Stimulated activated CD4-positive, alpha-beta T cell treated with anti-CD3 and anti-CD28 coated beads, Interleukin-12 subunit alpha, Interleukin-12 subunit beta, amount 100 ng/mL, for 24 hours (primary cell): ENCODE results near the gene AKAP6.
"Not testable (repeated sequence)": the region's sequence is repeated elsewhere in the genome, so short reads cannot be mapped to it uniquely, and the experiment has no call there.

ENCODE experiments used
- DNase-seq, 2 experiments: peaks; one replicate each; pipeline ENCODE4 v3.0.0-alpha.2; 2020; ENCODE audit warnings: low read depth in 2 of 2

Gene AKAP6

DNA sequence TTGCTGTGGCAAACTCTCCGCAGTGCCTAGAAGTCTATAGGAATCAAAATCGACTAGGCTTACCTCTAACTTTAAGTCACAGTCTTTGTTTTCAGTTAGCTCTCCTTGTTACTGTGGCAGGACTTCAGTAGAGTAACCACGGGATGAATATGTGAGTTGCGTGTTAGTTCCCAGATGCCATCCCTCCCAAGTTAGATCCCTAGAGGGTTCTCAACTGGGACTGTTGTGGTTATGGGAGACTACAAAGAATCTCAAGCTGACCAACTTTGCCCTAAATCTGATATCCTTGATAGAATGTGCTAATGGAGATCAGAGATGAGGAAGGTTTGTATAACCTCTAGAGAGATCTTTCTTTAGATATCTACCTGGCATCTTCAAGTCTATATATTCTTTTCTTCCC is 208.1 kb downstream of the AKAP6 start:
- DNase-seq = no peak

DNA sequence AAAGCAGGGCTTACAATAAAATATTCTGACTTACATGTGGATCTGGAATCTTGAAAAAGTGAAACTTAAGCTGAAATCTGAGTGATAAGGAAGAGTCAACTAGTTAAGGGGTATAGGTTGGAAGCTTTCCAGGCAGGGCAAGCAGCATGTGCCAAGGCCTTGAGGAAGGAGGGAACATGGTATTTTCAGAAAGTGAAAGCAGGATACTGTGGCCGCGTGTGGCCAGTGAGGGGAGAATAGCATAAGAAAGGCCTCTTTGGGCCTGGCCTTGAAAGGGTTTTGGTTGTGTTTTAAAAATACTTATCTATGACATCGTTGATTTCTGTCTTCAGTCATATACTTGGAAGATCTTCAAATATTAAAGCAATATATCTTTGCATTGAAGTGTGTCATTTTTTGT is 213.4 kb downstream of the AKAP6 start:
- no peak for DNase-seq

DNA sequence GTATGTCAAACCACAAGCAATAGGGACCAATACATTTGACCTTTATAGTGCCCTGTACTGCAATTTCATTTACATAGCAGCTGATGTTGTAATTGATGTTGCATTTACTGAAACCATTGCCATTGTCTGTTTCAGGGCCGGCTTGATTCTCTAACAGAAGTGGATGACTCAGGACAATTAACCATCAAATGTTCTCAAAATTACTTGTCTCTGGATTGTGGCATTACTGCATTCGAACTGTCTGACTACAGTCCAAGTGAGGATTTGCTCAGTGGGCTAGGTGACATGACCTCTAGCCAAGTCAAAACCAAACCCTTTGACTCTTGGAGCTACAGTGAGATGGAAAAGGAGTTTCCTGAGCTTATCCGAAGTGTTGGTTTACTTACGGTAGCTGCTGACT is 216.0 kb downstream of the AKAP6 start:
- no peak for DNase-seq

DNA sequence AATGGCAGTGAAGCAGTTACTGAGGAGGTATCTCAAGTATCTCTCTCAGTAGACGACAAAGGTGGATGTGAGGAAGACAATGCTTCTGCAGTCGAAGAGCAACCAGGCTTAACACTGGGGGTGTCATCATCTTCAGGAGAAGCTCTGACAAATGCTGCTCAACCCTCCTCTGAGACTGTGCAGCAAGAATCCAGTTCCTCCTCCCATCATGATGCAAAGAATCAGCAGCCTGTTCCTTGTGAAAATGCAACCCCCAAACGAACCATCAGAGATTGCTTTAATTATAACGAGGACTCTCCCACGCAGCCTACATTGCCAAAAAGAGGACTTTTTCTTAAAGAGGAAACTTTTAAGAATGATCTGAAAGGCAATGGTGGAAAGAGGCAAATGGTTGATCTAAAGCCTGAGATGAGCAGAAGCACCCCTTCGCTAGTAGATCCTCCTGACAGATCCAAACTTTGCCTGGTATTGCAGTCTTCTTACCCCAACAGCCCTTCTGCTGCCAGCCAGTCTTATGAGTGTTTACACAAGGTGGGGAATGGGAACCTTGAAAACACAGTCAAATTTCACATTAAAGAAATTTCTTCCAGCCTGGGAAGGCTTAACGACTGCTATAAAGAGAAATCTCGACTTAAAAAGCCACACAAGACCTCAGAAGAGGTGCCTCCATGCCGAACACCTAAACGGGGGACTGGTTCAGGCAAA is 216.6 kb downstream of the AKAP6 start:
- DNase-seq = no peak

DNA sequence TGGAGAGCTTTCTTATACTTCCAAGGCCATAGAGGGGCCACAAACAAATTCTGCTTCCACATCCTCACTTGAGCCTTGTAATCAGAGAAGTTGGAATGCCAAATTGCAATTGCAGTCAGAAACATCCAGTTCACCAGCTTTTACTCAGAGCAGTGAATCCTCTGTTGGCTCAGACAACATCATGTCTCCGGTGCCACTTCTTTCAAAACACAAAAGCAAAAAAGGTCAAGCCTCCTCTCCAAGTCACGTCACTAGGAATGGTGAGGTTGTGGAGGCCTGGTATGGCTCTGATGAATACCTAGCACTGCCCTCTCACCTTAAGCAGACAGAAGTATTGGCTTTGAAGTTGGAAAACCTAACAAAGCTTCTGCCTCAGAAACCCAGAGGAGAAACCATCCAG is 217.1 kb downstream of the AKAP6 start:
- no peak for DNase-seq

DNA sequence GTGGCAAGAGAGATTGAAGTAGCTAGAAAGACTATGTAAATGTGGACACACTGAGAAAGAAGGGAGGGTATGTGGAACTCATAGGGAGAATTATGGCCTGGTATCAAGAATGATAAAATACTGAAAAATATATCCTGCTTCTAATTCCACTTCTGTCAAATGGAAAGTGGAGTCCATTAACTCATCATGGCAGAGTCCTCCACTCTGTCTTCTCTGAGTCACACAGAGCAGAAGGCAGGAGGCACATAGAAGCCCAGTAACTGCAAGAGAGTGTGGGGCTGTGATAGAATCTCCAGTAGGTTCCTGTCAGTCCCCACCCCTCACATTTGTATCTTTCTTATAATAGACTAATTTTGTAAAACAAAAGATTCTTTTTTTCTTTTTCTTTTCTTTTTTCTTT is 223.7 kb downstream of the AKAP6 start:
- no peak for DNase-seq

DNA sequence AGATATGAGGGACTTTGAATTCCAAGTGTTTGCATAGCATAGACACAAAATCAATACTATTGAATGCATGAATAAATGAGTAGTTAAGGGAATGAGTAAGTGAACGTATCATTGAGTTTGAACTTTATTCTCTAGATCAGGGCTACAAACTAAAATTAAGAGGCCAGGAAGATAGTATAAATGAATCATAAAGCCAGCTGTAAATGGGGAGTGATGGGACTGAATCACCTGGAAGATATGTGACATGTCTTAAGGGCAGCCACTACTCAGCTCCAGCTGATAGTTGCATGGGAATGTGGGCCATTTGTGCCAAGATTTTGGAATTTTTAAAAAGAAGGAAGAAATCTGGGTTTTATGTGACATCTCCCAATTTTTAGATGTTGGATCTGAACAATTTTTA is 229.9 kb downstream of the AKAP6 start:
- no peak for DNase-seq

DNA sequence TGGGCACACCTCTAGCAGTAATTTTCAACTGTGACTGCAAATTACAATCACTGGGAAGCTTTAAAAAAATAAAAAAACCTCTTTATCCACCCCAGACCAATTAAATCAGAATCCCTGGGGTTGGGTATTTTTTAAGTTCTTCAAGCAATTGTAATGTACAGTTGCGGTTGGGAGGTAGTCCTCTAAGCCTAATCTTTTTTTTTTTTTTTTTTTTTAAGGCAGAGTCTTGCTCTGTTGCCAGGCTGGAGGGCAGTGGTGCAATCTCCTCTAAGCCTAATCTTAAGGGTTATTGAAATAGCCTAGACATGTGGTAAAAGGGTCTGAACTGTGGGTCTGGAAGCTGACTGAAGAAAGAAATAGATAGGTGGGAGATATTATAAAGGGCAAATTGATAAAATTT is 230.5 kb downstream of the AKAP6 start:
- DNase-seq = no peak

DNA sequence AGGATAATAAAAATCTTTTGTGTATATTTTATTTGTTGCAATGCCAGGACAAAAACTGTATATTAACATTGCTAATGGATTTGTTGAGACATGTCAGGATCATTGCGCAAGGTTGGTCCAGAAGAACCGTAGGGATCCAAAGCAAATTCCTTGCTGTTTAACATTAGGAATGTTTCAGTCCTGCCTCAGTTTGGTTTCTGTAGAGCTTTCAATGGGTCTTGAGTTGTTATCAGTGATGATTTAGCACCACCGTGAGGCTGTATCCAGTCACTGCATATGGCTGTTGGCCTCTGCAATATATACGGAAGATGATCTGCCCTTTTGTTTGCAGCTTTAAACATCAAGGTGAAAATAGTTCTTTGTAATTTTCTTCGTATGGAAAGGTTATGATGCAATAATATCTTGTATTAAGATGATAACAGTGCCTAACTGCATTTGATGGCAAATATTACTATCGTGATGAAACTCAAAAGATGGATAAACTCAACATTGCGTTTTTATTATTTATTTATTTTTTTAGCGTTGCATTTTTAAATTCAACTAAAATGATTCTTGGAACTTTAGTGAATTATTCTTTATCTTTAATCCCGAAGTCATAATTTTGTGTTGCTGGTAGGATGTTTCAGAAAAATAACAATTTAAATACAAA is 231.2 kb downstream of the AKAP6 start:
- DNase-seq = peak in 1 of 2 experiments; percentile 1

DNA sequence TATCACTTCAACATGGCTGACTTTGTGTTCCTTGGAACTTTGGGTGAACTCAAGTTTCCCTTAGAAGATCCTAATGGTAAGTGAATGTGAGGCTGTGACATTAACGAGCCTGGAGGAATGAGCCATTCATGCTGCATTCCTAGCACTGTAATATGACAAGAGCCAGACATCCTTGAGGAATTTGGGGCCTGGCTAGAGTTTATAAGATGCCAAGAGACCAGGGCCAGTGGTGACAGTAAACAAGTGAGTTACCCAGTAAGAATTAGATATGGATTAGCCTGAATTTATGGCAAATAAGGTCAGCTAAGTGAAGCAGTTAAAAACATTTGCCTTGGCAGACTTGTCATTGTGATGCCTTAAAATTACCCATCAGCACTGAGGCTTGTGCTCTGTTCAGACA is 232.4 kb downstream of the AKAP6 start:
- DNase-seq = no peak

DNA sequence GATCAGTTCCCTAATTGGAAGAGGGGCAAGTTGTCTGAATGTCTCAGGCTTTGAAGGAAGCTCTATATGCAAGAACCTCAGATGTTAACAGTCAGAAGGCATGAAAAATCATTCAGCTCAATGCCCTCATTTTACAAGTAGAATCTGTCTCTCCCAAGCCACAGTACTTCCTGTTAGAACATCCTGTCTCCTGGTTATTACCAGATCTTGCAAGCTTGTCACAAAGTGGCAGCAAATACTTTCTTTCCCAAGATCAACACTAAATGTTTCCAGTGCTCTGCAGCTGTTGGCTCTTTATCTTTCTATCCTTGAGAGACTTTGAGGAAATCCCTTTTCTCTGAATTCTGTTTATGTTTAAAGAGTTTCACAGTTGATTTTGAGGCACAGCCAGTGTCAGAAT is 235.5 kb downstream of the AKAP6 start:
- DNase-seq = no peak

DNA sequence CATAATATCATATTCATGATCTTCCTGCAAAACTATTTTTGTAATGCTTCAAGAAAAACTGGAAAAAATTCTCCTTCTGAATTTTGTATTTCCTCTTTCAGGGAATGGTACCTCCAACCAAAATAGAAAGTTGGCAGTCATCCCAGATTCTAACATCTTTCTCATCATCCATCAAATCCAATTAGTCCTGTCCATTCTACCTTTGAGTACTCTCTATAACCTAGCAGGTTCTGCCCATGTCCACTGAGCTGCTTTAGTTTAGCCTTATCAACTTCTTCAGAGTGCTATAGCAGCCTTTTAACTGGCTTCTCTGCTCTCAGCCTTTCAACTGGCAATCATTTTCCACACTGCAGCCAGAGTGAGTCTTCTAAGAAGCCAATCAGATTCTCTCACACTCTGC is 236.2 kb downstream of the AKAP6 start:
- no peak for DNase-seq

DNA sequence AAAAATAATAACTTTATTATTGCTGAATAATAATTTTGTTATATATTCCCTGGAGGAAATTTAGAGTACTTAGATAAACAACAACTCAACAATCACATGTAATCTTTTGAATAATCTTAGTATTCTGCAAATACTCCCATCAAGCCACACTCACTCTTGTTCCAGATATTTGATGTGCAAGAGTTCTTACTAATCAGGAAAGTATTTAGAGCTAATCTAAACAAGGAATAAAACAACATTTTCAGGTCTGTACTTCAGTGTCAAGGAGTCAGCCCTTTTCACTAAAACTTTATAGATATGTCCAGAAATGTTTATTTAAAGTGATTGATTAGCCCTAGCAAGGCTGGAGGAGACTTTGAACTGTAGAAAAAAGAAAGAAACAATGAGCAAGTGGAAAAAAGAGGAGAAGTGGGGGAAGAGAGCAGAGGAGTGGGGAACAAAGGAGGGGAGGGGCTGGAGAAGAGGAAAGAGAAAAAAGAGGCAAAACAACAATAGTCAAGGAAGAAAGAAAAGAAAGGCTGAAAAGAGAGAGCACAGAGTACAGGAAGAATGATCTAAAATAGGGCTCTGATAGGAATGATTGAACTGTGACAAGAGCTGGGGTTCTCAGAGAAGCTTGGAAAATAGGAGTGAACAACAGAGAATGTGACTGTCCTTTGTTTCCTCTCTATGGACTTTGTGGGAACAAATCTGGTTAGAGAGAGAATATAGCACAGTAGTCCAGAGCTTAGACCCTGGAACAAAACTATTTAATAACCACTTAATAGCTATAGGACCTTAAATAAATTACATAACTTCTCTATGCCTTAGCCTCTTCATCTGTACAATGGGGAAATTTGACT is 238.7 kb downstream of the AKAP6 start:
- no peak for DNase-seq

DNA sequence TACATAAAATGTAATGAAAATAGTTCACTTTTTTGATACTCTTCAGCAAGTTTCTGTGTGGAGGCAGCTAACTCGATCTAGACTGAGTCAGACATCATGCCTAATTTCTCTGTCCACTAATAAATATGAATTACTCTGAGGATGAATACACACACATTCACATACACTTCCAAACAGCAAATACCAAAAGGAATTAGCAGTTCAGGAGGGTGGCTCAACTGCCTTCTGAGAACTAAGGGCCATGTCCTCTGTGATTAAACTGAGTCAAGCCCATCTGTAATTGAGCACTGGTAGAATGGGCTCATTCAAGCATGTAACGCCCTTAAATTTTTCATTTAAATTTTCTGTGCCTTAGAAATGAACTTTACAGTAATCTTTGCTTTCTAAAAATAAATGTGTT is 242.5 kb downstream of the AKAP6 start:
- DNase-seq = no peak

DNA sequence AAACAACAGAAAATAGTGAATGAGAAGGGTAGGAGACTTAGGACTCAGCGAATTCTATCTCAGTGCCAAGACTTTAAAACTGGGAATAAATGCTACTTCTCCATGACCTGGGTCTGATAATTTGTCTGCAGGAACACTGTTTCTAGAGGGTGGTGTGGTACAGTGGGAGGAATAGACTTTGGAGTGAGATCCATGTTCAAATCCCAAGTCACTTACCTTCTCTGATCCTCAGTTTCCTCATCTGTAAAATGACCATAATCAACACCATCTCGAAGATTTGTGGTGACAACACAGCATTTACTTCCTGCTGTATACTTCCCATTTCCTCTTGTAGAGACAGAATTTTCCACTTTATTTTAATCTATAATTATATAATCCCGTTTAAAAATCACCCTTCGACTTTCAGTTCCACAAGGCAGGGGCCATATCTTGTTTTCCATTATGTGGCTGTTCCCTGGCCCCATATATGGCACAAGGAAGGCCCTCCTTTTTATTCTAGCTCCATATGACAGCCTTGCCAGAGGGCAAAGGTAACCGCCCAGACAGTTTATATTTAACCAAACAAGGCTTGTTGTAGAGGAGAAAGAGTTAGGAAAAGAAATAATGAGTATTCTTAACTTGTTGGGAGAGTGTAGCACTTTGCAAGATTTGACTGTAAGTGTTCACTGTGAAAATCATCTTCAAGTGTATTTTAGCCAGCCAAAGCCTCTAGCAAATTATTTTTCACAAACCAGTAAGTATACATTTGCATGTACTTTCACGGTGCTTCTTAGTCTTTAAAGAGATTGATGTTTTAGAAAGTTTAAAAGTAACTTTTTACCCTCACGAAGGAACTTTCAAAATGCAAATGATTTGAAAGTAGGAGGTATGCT is 243.1 kb downstream of the AKAP6 start:
- DNase-seq = no peak

DNA sequence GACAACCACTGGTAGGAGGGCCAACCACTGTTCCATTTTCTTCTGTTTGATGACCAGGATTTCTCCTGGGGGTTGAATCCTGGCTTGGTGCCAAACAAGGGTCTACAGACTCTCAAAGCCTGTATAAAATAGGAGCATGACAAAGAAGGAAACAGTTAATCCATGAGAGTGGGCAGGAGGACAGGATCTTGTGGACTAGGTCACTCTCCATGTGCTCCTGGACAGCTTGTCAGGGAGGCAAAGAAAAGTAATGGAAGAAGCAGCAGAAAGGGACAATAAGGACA is 243.7 kb downstream of the AKAP6 start:
- no peak for DNase-seq

DNA sequence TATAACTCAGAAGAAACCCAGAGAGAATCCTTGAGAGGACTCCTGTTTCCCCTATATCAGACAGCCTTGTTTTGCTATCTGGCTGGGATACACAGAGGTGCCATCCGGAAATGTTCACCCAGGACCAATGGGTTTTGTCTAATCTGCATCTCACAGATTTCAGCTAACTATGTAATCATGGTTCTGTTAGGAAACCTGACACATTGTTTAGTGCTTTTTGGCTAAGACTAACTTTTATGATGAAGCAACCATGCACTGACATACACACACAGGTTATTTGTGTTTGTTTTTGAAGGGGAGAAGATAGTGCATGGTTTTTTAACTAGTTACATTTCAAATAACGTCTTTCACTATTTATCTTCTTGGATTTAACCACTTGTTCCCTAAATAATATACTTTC is 245.2 kb downstream of the AKAP6 start:
- no peak for DNase-seq

DNA sequence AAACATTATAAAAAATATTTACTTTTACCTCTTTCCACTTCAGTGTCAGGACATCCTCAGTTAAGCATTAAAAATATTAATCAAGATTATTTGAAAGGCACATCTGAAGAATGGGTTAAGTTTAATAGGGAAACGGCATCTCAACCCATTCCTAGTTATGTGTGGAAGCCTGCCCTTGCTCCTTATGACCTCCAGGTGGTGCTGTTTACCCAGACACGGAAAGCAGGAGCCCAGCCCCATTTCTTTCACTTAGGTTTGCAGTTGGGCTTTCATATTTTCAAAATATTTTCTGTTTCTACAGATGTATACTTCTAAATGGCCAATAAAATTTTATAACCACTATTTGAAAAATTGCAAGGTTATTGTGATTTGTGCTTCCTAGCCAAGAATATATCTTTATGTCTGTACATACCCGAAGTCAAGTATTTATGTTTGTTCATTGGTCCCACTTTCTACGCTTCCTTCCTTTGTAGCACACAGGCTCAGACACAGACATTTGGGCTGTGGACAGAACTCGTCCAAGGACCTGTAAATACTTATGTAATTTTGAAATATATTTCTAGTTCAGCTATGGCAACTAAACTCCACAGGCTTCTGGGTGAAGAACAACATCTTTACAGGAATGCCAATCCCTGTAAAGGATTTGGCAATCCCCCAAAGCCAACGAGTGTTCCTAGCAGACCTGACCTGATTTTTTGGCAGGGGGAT is 247.1 kb downstream of the AKAP6 start:
- no peak for DNase-seq

DNA sequence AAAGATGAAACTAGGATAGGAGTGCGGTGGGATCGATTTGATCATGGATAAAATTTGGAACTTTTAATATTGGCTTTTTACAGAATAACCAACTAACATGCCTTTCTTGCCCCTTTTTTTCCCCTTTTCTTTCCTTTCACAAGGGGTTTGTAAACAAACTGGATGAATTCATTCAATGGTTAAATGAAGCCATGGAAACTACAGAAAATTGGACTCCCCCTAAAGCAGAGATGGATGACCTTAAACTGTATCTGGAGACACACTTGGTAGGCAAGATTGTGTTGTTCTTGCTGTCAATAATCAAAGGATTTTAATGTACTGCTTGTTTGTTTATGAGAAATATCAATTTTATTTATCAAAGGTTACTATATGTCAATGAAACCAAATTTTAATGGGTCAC is 247.9 kb downstream of the AKAP6 start:
- DNase-seq = no peak

DNA sequence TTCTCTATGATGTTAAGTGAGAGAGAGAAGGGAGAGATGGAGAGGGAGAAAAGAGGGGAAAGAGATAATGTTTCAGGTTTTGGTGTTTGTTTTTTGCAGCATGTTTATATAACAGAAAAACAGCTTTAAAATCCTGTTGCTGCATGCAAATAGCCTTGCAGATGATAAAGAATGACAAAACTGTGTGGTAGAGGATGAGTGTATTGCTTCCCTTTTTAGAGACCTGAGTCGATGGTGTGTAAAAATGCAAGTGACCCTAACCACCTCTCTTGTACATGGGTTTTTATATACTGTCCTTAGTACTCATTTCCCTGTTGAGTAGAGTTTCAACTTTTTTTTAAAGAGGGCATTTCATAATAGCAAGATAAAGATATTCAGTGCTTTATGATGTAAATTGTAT is 249.1 kb downstream of the AKAP6 start:
- DNase-seq = no peak

DNA sequence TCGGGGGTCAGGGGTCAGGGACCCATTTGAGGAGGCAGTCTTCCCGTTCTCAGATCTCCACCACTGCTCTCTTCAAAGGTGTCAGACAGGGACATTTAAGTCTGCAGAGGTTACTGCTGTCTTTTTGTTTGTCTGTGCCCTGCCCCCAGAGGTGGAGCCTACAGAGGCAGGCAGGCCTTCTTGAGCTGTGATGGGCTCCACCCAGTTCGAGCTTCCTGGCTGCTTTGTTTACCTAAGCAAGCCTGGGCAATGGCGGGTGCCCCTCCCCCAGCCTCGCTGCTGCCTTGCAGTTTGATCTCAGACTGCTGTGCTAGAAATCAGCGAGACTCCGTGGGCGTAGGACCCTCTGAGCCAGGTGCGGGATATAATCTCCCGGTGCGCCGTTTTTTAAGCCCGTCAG is 254.3 kb downstream of the AKAP6 start:
- not testable (repeated sequence) for DNase-seq

DNA sequence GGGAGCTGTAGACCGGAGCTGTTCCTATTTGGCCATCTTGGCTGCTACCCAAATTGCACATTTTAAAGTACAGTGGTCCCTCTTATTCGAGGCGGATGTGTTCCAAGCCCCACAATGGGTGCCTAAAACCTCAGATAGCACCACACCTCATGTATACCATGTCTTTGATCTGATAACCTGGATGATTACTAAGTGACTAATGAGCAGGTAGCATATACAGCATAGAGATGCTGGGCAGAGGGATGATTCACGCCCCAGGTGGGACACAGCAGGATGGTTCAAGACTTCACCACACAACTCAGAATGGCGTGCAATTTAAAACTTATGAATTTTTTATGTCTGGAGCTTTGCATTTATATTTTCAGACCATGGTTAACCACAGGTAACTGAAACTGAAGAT is 255.0 kb downstream of the AKAP6 start:
- no peak for DNase-seq
